Limb (tissue), 2 donors: ENCODE measurements around the gene LYST.
"Not testable (repeated sequence)": the region's sequence is repeated elsewhere in the genome, so short reads cannot be mapped to it uniquely, and the experiment has no call there.

ENCODE experiments used
- DNase-seq, 2 donors: peaks; one replicate each; pipeline ENCODE4 v3.0.0-alpha.2; 2016; ENCODE audit errors: extremely low spot score in 2 of 2

LYST gene

DNA sequence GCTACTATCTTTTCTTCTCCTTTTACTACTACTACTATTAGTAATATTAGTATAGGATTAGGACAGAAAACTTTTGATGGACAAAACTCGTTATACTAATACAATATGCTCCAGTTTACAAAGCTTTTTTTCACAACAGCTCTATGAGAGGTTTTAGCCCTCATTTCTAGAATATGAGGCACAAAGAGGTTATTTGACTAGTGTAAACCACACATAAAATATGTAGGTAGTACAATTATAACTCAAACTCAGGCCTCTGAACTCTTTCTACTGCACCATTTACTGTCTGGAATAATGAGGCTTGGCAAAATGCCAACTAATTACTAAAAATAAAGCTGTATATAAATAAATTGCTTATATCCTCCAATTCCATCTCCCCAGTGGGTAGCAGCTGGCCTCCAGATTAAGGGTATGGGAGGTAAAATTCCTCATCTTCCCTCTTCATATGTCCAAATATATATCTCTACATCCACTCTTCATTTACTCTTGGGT lies 99.9 kb downstream of the LYST start:
- no peak for DNase-seq

DNA sequence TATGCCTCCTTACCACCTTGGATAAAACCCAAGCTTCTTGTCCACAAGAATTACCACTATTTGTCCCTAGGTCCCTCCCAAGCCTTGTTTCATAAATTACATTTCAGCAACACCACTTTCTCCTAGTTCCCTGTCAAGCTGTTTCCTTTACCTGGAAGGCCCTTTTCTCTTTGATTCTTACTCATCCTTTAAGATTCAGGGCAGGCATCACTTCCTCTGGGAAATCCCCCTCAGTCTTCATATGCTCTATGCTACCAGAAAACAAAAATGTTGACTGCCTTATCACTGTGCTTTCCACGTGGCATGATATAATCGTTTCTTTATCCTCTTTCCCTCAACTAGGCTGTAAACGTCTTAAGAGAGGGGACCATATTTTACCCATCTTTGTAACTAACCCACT lies 102.7 kb downstream of the LYST start:
- DNase-seq: no peak

DNA sequence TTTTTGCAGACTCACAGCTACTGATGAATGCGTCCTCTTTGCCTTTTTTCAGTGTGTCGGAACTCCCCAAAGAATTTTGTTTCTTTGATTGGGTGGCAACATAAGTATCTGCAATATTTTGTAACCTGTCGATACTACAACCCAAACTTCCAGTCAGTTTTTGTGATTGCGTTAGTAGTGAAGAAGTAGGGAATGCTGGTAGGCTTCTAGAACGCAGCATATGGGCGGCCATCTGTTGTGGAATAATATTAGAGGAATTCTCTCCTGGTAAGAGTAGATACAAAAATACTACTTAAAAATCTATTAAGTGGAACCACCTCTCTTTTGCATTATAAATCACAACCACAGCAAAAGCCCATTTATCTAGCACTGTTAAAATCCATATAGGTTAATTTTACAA lies 107.4 kb downstream of the LYST start:
- DNase-seq: no peak

DNA sequence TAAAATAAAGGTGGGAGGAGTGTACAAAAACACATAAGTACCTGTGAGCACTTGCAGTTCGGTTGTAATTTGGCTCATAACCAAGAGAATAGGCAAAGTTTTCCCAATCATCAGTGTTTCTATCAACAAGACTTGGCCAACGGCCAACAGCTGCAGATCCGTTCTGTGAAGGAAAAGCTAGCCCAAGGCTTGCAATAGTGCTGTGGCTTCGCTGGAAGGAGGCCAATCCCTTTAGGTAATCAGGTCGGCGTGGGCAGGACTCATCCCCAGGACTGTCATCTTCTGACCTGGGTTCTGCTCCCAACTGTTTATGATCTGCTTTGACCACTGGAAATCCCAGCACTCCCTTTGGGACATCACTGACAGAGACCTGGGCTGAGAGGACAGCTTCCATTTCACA lies 107.8 kb downstream of the LYST start:
- no peak for DNase-seq

DNA sequence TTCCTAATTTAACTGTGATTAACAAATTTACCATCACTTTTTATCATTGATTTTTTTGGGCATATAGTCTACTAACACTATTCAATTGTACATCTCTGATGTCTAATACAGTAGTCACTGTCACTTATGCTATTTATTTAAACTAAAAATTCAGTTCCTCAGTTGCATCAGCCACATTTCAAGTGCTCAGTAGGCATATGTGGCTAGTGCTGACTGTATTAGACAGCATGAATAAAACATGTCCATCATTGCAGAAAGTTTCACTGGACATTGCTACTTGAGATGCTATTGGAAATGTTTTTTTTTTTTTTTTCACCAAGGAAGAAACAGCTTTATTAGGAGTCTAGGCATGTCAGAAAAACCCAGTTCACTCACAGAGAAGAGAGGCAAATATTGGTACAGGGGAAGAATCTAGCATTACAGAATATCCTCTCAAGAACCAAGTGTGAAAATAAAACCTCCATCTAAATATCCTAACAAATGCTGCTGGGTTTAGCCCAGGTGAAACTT lies 109.1 kb downstream of the LYST start:
- DNase-seq: no peak

DNA sequence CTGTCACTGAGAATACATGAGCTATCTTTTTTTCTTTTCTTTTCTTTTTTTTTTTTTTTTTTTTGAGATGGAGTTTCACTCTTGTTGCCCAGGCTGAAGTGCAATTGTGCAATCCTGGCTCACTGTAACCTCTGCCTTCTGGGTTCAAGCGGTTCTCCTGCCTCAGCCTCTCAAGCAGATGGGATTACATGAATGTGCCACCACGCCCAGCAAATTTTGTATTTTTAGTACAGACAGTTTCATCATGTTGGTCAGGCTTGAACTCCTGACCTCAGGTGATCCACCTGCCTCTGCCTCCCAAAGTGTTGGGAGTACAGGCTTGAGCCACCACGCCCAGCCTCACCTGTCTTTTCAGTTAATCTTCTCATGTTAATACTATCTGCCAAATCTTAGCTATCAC lies 112.5 kb downstream of the LYST start:
- DNase-seq: not testable (repeated sequence)

DNA sequence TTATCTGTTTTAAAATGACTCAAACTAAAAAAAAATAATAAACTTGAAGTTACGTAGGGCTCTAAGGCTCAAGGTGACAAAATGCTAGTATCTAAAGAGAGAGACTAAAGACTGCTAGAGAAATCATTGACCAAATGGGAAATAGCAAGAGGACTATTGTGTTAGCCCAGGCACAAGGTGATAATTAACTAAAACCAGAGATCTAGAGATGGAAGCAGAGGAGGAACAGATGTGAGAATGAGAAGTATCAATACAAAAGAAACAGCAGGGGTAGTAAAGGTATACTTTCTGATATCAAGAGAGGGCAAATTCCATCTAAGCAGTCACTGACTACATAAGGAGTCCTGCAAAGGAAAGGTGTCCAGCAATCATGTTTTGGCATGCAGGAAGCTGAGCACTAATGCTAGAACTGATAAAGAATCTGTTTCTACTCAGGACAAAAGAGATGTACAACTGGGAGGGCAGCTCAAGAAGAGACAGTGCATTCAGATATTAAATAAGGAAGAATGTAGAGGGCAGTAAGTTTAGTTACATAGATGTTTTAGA lies 116.9 kb downstream of the LYST start:
- DNase-seq: no peak

DNA sequence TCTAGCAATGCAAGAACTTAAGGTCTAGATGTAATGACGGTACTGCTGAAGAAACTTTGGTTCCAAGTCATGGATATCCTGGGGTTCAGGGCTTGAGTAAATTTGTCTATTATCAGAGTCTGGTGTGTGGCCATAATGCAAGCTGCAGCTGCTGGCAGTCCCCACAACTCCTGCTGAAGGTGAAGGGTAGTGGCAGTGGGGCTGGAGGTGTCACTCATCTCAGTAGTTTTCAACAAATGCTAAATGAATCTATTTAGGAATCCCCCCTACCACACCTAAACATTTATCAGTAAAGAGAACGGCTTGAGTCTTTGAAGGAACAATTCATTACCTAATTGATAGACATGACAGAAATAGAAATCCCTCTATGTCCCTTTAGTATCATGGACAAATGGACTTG lies 118.0 kb downstream of the LYST start:
- DNase-seq: no peak

DNA sequence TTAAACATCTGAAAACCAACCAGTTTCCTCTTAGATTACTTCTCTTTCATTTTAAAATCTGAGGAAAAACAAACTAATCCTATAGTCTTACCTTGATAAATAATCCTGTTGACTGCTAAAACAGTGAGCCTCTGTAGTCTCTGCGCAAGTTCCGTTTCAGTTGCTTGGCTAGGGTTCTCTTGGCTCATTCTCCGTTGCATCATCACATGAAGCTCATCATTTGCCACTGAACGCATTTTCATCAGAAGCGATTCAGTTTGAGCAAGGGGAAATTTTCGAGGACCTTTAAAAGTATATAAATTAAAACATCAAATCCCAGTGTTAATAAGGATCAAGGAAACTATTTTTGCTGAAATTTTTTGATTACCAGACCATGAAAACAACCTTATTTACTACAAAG lies 120.5 kb downstream of the LYST start:
- no peak for DNase-seq

DNA sequence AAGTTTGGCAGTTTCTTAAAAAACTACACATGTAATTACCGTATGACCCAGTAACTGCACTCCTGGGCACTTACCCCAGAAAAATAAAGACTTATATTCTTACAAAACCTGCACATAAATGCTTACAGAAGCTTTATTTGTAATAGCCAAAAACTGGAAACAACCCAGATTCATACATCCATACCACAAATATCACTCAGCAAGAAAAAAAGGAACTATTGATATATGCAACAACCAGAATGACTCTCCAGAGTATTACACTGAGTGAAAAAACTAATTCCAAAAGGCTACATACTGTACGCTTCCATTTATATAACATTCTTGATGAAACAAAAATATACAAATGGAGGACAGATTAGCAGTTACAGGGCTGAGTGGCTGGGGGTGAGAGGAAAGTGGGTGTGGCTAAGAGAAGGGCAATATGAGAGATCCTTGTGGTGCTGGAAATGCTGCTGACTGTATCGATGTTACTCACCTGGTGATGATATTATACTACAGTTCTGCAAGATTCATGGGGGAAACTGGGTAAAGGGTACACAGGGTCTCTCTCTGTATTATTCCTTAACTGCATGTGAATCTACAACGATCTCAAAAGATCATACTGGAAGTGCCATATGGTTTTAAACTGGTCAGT lies 121.1 kb downstream of the LYST start:
- peak in 1 of 2 donors; percentile 15 for DNase-seq

DNA sequence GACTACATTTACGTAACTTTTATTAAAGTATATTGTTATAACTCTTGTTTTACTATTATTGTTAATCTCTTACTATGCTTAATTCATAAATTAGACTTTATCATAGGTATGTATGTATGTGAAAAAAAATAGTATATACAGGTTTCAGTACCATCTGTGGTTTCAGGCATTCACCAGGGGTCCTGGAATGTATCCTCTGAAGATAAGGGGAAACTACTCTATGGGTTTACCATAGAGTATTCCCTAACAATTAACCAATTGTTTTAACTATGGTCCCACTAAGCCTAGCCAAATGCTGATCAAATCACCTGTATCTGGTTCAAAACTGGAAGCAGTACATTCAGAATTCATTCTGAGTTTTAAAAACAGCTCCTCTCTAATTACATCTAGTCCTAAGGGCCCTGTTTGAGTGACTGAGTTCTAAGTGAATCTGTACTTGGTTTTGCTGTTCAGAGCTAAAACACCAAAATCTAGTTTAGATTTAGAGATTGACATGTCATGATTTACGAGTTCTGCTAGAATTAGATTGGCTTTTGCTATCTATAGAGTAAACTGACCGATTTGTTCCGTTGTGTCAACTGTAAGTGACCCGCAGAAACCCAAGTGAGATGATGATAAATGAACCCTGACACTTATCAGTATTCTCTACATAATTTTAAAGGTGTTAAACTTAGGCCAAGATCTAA lies 123.6 kb downstream of the LYST start:
- DNase-seq: no peak

DNA sequence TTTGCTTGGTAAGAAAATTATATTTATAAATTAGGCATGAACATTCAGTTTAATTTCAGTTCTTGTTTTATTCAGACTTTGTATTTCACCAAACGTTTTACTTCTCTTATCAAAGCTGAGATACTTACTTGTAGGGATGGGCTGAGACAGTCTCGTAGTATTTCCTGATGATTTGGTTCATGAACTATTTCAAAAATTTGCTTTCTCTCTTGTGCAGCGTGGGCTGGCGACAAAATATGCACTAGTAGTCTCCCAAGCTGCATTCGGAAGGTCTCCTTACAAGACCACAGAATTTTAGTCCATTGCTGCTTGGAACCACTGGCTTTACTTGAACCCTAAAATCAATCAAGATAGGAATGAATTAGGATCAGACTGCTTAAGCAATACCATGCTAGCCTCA lies 125.4 kb downstream of the LYST start:
- no peak for DNase-seq

DNA sequence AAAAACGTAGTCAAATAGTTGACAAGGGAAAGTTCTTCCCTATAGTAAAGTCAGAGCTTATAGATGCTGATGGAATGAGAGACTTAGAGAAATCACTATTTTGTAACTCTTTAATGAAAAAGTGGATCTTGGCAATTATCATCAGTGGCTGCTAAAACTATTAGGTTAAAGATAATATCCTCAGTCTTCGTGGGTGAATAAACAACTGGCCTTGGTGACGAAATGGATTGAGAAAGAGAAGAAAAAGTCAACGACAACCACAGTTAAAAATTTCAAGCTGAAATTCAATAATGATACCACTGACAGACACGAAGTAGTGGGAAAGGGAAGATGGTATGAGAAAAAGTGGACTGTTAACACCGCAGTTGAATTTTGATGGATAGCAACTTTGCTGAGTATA lies 127.1 kb downstream of the LYST start:
- DNase-seq: no peak

DNA sequence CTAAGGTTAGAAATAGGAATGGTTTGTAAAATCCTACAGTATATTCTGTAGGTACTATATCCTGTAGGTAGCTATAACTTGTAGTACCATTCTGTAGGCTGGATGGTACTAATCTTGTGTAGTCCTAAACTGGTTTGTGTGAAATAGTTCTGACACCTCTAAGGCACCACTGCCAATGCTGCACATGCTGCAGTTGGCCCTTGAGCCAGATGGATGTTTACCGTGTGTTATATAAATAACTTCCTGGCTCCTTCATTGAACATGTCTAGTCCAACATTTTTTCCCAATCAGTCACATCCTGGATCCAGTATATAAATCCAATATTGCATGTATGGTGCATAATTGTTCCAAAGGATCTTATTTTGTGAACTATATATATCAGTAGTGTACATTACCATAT lies 127.6 kb downstream of the LYST start:
- no peak for DNase-seq

DNA sequence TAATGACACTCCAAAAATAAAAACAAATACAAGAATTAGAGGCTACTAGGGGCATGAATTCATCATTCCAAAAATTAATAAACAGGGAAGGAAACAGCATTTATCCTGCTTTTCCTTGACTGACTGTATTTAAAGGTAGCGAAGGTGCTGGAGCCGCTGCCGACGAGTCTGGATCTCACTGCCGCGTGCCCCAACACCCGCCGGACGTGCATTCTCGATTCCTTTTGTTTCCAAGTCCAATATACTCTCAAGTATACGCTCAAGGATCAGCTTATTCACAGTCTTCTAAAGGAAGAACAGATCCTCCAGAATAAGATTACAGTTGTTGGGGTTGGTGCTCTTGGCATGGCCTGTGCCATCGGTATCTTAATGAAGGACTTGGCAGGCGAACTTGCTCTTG lies 129.0 kb downstream of the LYST start:
- DNase-seq: no peak

DNA sequence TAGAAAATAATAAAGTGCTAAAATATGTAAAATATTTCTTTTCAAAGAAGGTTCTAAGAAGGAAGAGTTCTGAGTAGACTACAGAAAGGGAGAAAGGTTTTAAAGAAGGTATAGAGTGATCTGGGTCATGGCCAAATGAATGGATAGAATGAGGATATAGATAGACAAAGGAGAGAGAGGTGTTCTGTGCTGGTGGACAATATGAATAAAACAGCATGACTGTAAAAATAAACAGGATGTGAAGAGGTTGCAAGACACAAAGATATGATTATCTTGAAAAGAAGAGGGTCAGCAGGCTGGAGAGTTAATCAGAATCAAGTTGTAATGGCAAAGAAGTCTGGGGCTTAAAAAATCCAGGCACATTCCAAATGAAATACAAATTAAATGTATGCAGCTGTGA lies 130.4 kb downstream of the LYST start:
- no peak for DNase-seq

DNA sequence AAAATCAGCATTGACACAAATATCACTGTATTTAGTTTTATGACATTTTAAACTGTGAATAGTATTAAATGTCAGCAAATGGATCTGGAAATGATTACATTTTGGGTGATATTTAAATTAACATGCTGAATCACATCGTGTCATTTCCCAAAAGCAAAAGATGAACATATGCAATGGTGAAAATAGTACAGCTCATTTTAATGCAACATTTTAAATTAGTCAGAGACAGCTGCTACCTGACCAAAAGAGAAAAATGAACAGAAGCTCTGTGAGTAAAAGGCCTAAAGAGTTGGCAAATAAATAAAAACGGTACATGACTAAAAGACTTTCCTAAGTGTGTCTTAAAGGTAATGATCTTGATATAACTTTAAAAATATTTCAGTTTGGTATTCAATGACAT lies 131.1 kb downstream of the LYST start:
- no peak for DNase-seq

DNA sequence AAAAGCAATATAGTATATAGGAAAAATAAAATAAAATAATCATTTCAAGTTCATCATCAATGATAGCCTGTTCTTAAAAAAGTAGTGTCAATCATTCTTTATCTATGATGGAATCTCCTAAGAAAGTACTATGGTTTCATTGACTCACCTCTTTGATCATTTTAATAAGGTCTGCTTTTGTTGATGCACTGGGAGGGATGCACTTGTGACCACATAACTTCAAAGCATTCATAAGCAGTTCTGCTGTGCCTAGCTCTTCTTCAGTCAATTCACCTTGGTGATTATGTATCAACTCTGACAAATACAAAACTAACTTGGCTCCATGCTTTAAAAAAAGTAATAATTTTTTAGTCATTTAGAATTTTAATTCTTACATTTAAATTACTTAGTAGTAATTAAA lies 132.4 kb downstream of the LYST start:
- DNase-seq: no peak

DNA sequence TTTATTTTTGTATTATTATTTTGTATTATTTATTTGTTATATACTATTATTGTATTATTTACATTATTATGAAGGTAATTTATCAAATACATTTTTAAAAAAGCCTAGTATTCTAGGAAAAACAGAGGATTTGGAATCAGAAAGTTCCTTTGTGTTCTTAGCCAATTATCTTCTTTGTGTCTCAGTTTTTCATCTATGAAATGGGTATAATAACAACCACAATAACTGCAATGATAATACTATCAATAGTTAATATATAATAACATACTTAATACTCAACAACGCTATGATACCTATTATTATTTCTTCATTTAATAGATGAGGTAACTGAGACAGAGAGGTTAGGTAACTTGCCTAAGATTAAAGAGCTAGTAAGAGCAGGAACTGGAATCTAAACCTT lies 136.7 kb downstream of the LYST start:
- no peak for DNase-seq

DNA sequence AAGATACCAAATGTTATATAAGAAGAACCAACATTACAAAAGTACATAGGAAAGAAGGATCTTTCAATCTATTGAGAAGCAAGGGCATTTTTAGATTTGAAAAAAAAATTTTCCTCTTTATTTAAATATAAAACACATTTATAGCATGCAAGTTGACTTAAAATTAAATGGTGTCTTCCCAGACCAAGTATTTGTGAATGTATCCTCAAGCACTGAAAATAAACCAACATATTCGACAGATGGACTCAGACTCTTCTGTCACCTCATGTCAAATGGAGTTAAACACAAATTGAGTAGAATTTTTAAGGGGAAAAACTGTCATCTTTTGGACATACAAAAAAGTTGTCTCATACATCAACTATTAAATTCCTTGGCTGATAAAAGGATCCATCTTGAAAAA lies 140.1 kb downstream of the LYST start:
- no peak for DNase-seq

DNA sequence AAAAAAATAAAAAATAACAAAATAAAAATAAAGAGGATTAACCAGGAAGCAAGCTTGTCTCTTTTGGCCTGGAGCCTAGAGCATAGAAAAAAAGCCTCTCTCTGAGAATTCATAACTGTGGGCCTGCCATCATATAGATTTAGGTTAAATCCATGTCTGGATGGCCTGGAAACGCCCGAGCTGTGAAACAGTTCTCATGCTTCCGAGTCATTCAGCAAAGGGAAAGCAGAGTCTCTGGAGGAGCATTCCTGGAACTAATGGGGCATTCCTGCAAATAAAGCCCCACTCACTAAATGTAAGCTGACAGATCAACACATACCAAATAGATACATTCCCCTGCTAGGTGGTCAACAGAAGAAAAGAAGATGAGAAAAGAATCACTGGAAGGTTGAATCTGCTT lies 141.3 kb downstream of the LYST start:
- peak in 1 of 2 donors; percentile 4 for DNase-seq

DNA sequence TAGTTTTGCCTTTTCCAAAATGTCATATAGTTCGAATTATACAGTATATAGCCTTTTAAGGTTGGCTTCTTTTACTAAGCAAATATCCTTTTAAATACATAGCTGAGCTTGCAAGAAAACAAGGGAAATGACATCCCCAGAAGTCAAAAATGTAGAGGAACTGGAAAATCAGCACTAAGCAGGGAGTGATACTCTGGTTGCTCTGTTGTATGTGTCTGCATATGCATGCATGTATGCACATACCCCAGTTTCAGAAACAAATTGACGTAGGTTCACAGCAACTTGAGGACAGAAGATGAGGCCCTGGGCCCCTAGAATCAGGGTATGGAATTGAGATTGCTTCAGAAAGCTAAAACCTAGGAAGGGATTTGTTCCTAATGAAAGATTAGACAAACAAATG lies 142.0 kb downstream of the LYST start:
- DNase-seq: no peak

DNA sequence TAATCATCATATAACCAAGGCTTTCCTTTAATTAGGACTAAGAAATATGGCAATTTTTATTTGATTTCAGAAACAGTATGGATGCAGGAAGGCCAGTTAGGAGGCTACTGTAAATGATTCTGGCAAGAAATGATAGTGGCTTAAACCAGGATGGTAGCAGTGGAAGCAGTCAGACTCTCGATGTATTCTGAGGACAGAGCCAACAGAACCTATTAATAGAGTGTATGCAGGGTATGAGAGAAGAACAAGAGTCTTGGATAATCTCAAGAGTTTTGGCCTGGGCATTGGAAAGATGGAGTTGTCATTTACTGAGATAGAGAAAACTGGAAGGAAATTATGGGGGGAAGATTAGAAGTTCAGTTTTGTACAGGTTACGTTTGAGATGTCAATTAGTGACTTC lies 143.8 kb downstream of the LYST start:
- no peak for DNase-seq
